HG03439 (cell line): Measurements from ENCODE around the gene PAPPA2.
A peak's percentile ranks its signal among the peaks of the same experiment; 100 is the strongest.

Experiments
- ATAC-seq: cut with Tn5 transposase; IDR thresholded peaks from one replicate; pipeline ENCODE4 v1.9.1; 2021; ENCODE audit warnings: mild to moderate bottlenecking, moderate library complexity; ENCODE audit not compliant: unreplicated experiment

Gene PAPPA2

DNA sequence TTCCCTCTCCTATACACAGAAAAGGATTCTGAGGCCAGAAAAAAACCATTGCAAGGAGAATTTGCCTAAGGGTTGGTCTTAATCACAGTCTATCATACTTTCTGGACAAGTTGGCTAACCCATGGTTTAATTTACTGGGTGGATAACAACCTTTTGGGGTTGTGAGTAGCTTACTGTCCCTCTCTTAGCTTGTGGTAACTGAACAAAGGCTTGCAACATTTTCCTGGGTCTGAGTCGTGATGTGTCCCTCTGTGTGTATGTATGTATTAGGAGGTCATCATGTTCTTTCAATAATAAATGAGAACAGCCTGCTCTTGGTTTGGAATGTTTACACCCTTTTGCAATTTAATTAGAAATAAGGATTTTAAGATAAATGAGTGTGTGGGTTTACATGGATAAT lies 36.7 kb downstream of the PAPPA2 start:
- no peak for ATAC-seq

DNA sequence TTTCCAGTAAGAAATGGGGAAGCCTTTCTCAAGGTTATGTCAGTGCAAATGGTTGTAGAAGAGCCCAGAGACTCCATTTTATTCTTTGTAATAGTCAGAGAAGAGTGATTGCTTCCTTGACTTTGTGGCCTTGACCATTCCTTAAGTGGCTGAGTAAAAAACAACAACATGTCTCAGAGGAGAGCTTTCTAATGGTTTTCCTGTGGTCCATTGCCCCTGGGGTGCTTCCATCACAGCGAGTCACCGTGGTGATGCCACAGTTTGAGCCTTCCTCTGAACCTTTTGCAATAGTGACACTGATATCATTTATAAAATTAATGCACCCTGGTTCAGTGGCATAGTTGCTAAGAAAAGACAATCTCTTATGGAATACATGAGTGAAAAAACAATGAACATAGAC lies 38.6 kb downstream of the PAPPA2 start:
- no peak for ATAC-seq

DNA sequence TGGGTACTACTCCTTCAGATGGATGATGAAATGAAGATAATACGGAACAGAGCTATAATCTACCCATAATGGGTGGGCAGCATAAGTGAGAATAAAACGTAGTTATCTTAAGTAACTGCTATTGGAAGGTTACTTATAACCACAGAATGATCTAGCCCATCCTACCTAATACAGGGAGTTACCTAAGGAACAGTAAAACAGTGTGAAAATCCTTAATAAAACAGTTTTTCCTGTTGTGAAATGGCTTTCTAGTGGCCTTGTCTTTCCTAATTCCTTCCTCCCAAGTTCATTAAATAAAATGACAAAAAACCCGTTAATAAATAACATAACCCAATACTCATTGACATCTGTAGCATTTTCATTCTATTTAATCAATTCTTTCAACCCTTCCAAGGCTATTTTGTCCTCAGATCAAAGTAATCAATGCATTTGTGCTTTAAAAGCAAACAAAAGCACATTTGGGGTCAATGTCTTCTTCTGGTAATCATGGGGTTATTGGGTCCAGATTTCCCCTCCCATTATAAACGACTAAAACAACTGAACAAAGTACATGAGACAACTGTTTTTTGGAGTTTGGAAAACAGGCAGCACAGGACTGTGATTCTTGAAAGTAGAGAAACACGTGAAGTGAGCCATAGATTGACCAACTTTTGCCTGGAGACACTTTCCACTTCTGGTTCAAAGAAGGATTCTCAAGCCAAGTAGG lies 42.0 kb downstream of the PAPPA2 start:
- no peak for ATAC-seq

DNA sequence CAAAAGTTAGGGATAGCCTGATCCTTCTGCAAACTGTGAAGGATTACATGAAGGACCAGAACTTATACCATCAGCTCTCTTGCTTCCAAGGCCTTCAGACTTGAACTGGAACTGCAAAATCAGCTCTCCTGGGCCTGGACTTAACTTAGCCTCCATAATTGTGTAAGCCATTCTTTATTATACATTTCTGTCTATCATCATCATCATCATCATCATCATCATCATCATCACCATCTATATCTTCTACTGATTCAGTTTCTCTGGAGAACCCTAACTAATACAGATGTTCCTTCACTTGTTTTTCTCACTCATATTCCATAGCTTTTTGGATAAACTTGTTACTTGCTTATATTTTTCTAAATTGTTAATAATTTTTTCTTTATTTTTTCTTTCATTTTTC lies 50.0 kb downstream of the PAPPA2 start:
- ATAC-seq: no peak

DNA sequence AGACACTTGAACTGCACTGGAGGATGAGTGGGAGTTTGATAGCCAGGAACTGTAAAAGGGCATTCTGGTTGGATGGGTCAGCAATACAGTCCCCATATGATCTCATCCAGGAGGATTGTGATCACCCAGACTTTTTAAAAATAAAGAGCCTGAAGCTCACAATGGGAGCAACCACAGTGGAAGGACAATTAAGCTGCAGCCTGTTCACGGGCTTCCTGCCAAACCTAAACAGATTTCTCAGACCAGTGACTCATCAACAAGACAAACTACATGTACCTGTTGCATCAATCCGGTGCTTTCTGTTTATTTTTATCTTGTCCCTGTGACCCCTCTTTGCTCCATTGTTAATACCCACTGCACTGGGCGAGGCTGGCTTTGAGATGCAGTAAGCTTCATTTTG lies 52.3 kb downstream of the PAPPA2 start:
- no peak for ATAC-seq

DNA sequence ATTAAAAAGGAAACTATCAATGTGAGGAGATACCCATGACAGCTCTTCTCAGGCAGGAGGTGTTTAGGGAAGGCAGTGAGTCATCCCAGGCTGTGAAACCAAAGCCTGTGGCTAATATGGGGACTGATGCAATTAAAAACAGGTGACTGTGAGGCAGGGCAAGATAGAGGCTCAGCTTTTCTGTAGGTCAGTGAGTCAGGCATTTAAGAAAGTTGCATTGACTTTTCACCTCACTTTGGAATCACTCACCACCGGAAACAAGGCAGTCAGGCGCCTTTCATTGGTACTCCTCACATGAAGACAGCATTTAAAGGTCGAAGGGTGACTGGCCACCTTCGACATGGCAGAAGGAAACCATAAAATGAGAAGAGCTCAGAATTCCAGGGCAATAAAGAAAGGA lies 54.5 kb downstream of the PAPPA2 start:
- ATAC-seq: peak; percentile 79

DNA sequence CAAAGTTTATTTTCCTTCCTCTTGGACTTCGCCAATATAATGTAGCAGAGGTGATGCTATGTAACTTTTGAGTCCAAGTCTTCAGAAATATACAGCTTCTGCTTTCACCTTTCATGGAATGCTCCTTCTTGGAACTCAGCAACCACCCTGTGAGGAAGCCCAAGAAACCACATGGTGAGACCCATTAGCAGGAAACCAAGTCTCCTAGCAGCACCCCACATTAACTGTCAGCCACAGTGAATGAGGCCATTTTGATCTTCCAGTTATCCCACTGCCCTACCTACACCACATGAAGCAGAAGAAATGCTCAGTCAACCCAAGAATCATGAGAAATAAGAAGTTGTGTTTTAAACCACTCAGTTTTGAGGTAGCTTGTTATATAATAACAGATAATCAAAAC lies 58.2 kb downstream of the PAPPA2 start:
- no peak for ATAC-seq

DNA sequence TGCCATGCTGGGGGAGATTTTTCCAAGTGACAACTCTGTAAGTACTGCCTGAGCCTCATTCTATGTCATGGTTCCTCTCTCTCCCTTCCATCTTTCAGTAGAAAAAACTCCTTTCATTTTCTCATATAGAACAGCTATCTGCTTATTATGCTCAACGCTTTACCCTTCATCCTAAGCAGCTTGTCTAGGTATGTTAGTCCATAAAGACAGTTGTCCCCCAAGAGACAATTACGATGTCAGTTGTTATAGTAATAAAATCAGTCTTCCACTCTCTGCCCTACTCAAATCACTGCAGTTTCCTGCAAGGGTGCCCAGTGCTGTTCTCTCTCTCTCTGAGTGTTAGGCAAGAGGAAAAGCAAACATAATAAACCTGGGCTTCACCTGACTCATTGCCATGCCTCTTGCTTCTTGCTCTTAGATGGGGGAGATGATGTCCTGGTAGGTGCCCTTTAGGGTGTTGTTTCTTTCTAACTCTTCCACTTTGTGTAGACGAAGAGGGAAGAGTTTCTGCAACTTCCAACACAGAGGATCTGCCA lies 59.4 kb downstream of the PAPPA2 start:
- no peak for ATAC-seq

DNA sequence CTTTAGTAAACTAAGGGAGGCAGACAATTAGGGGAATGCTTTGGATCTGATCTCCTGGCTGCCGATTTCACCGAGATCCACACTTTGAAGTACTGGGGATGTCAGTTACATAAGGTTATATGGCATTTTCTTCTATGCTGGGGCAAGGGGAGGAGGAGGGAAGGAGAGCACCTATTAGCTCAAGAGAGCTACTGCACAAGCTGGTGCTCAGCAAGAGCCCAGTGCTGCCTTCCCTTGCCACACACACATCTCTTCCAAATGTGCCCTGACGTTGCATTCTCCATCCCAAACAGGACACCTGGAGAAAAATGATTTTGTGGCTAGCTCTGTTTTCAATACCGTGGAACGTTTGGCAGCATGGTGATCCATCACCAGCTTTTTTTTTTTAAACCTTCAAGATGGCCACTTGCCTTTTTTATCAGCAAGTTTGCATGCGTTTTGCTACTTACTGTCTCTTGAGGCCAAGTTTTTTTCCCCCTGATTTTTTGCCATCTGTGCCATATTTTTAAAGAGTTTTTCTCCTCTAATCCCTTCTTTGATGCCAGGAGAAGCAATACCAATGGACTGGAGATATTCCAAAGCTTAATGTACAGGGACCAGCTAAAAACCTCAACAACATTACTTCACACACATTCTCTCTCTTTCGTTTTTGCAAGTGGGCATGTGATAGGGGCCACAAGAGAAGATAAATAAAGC lies 66.6 kb downstream of the PAPPA2 start:
- no peak for ATAC-seq

DNA sequence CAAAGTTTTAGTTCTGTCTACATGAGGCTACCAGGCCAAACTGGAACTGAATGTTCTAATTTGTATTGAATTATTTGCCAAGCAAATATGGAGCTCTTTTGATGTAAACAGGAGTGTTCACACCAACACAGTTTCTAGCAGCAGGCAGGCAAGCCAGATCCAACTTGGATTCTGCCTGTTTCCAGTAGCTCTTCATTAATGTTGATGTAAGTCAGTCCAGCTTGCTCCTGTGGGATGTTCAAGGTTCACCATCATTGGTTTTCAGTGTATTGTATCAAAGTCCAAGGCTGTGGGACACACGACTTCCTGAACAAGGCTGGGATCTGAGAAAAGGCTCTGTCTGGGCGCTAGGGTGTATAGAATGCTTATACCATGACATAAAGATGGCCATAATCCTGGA lies 68.1 kb downstream of the PAPPA2 start:
- ATAC-seq: no peak

DNA sequence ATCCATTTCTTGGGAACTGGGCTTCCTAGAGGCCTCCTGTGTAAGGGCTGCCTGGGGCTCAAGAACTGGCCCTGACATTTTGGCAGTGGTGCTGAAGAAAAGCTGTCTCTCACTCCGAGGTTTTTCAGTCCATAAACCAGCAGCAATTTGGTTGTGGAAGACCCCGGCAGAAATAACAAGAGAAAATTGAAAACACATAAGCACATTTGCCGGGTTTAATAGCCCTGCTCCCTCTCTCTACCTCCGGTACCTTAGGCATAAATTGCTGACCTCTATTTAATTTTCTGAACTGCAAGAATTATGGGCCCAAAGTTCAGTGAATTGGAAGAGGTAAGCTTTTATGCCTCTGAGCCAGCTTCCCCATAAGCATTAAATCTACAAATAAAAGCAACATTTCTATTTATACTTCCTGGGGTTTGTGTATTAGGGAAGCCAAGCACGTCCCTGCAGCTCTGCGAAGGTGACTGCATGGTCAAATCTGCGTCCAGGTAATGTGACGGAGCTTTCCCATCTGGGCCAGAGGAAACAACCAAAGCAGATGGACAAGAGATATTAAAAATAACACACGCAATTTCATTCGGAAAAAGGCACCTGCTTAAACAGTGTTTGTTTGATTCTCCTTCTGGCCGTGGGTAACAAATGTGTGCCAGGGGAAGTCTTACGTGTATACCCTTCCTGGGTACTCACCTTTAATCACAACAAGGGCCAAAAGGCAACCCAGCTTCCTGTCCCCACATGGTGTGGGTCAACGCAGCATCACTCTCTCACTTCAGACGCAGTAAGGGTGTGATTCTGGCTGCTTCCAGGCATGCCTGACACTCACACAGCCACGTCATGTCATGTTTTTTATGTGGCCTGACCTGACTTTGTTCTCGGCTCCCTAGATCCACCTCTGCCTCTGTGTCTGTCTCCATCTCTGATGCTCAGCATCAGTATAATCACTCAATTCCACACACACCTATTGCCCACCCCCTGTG lies 69.2 kb downstream of the PAPPA2 start:
- ATAC-seq: no peak

DNA sequence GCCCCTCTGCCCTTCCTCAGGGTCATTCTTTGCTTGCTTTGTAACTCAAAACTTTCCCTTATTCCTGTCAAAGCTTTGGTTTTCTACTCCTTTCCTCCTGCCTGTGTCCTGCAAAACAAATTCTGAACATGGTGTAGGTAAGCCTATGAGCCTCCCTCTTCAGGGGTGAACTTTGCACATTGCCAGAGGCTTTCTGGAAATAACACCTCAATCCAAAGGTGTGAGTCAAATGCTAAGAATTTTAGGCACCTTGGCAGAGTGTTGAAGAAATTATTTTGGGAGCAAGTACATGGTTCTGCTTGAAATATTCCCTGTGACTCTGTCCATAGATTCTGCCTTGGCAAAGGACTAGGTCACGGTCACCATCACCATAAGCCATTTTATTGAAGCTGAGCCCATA lies 70.0 kb downstream of the PAPPA2 start:
- ATAC-seq: no peak

DNA sequence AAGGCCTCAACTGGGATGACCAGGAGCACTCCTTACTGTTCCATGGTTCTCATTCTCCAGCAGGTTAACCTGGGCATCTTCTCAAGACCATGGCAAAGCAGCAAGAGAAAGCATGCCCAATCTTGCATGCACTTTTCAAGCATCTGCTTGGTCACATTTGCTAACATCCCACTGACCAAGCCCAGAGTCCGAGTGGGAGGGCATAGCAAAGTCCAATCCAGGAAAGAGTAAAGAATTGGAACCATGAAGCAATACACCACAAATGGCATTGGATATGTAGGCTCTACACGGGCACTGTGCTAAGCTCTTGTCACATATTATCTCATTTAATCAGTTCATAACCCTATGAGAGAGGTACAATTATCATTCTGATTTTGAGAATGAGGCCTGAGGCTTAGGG lies 73.6 kb downstream of the PAPPA2 start:
- no peak for ATAC-seq

DNA sequence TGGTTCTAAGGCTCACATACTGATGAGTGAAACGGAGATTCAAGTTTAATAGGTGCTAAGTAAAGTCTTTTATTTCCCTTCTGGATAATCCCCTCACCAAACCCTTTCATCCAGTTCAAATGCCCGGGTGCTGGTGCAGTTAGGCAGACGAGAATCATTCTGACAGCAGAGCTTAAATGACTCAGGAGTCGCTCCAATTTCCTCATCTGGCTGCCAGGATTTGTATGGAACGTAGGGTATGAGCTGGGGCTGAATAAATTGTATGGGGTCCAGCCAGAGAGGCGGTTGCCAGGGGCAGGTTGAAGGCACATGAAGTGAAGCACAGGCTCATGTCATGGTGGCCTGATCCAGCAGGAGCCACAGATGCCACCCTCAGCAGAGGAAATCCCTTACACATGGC lies 76.0 kb downstream of the PAPPA2 start:
- ATAC-seq: no peak

DNA sequence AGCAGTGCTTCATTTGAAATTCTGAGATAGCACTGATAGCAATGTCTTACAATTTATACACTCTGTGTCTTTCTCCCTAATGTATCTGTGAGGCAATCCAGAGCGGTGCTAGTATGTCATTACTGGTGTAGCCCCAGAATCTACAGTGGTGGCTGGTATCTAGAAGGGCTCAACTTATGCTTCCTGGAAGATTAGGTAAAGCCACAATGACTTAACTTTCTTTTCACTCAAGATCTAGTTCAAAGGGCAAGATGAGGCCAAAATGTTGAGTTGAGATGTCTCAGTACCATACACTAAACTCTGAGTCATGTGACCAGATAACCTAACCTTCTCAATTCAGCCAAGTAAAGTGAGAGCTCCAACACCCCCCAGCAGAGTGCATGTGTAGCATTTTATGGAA lies 77.5 kb downstream of the PAPPA2 start:
- no peak for ATAC-seq

DNA sequence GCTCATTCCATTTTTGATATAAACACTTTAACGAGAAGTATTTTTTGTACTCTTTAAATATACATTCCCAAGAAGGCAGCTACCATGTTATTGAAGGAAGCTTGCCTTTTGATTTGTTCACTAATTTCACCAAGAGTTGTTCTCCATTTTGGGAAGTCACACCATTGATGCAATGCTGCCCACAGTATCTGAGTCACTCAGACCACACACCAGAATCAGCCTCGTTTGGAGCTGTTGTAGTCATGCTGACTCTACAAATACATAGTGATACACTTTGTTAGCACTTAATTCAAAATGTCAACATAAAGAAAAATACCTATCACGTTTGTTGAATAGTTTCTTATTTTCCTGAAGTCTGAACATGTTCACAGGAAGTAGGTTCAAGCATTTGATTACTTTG lies 78.7 kb downstream of the PAPPA2 start:
- no peak for ATAC-seq

DNA sequence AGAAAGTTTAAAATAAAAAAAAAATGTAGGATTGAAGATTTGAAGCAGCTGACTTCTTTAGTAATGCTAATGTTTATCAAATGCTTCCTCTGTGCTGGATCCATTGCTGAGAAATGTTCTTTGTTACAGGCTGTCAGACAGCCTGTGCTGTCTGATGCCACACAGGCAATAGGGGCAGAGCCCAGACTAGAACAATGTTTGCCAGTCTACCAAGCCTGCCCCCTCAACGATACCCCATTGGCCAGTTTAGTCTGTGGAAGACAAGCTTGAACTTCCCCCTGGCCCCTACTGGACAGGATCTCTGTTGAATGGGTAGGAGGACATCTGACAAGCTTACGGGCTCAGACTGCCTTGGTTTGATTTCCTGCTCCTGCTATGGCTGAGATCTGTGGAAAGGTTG lies 79.4 kb downstream of the PAPPA2 start:
- no peak for ATAC-seq

DNA sequence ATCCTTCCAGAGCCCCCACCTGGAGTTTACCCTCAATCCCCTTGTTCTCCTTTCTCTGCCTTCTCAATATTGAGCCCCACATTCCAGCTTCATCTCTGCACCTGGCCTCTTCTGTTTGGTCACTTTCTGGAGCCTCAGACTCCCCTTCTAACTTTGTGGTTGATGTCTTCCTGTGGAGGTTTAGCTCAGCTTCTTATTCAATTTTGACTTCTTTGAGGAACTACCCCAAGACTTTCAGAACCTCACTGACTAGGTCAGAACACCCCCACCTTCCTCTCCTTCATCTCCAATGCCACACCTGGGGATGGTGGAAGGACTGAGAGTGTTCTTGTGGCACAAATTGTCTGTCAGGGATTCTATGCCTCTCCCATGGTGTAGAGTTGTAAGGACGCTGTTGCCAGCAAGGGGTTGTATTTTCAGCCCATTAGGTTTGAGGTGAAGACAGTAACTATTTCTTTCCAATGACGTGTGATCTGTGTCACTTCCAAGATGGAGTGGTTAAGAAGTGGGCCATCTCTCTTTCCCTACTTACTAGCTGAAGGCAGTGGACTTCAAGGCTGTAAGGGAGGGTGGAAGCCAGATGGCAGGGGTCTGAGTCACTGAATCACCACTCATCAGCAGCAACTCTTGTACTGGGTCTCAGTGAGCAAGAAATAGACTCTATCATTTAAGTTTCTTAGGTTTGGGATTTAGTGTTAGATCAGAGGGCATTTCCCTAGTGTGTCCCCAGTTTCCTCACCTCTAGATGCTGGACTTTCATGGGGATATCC lies 80.6 kb downstream of the PAPPA2 start:
- ATAC-seq: no peak

DNA sequence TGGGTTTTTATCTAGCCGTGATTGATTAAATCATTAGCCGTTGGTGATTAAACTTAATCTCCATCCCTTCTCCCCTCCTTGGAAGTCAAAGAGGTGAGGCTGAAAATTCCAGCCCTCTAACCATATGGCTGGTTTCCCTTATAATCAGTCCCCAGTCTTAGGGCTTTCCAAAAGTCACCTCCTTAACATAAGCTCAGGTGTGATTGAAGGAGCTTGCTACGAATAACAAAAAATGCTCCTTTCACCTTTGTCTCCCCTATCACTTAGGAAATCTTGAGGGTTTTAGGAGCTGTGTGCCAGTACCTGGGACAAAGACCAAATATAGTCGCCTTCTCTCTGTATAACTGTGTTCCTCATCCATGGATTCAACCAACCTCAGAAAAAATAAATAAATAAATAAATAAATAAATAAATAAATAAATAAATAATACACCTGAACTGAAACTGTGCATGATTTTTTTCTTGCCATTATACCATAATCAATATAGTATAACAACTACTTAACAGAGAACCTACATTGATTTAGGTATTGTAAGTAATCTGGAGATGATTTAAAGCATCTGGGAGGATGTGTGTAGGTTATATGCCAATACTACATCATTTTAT lies 82.2 kb downstream of the PAPPA2 start:
- ATAC-seq: no peak

DNA sequence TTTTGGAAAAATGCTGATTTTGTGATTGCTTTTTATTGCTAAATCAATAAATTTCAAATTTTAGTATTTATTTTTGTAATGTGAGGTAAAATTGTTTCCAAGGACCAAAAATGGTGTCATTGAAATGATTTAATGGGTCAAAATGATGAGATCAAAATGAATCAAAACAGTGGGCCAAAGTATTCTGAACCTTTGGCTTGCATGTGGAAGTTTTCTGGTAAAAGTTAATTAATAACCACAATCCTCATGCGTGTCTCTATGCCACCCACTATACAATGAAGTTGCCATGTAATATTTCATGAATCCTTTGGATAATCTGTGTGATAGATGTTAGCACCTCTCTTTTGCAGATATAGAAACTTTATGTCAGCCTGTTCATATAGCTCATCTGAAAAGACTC lies 83.8 kb downstream of the PAPPA2 start:
- ATAC-seq: no peak
